OCI-LY3 (cell line): ENCODE measurements around the gene TBX1.

Experiments used
- EZH2phosphoT487 ChIP-seq: fragments of 200-600 bp; shearing (Covaris generic); IDR thresholded peaks from 2 replicates; pipeline ENCODE4 v1.6.1; 2018; ENCODE audit warnings: antibody characterized with exemption, mixed run types, low read depth
- TF ChIP-seq, protein P1 (sequence below): fragments of 200-600, 300-600 bp; sonication (generic); IDR thresholded peaks from 2 replicates; pipeline ENCODE4 v1.5.1; 2014; ENCODE audit warnings: antibody characterized with exemption, low read length, low read depth

DNA sequence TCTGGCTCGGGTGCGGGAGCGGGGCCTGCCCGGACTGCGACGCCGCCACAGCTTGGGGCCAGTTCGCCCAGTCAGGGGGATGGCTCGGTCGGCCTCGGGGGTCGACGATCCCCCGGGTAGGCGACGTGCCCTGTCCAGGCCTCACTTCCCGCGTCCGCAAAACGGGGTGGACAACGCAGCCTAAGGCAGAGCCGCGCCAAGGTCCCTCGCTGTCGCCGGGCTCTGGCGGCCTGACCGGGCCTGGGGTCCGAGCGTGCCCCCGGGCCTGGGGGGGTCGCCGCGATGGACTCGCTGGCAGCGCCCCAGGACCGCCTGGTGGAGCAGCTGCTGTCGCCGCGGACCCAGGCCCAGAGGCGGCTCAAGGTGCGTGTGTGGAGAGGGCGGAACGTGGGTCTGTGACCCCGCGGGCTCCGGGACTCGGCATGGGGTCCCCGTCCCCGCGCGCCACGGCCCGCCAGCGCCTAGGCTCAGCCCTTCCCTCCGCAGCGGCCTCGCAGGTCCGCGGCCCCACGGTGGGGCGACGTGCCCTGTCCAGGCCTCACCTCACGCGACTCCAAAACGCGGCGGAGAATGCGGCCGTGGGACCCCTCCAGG, 42.0 kb upstream of the TBX1 start:
- TF ChIP-seq, protein P1, sequence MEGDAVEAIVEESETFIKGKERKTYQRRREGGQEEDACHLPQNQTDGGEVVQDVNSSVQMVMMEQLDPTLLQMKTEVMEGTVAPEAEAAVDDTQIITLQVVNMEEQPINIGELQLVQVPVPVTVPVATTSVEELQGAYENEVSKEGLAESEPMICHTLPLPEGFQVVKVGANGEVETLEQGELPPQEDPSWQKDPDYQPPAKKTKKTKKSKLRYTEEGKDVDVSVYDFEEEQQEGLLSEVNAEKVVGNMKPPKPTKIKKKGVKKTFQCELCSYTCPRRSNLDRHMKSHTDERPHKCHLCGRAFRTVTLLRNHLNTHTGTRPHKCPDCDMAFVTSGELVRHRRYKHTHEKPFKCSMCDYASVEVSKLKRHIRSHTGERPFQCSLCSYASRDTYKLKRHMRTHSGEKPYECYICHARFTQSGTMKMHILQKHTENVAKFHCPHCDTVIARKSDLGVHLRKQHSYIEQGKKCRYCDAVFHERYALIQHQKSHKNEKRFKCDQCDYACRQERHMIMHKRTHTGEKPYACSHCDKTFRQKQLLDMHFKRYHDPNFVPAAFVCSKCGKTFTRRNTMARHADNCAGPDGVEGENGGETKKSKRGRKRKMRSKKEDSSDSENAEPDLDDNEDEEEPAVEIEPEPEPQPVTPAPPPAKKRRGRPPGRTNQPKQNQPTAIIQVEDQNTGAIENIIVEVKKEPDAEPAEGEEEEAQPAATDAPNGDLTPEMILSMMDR = no peak
- no peak for TF ChIP-seq EZH2phosphoT487
